HepG2 (cell line): ENCODE results near the gene CCDC91. TPM values are rescaled to one million over a fixed set of nuclear protein-coding genes. Genes with fewer than 3 reads are reported as not detected.

Experiments
- ATAC-seq: fragments of 200-7000 bp; cut with Tn5 transposase; 3 replicates; pipeline ENCODE4 v1.9.1; 2020; ENCODE audit warnings: mild to moderate bottlenecking, moderate library complexity
- BruUV-seq: library from RNA; stranded (reverse); fragments of 400-500 nt; replicated peaks from 2 replicates; lab custom pipeline; 2021; lab: Mats Ljungman, UMichigan
- CTCF ChIA-PET: fragments of 300-600 bp; formaldehyde crosslinking; extraction: SDS; loops from one replicate; lab custom pipeline; 2021; ENCODE audit warnings: low total read pairs, inconsistent platforms, low intra/inter-chr PET ratio; lab: Yijun Ruan, JAX
- POLR2A ChIA-PET: fragments of 350-600 bp; sonication (Branson Sonifier 250); formaldehyde crosslinking; loops from one replicate; lab custom pipeline; 2020; ENCODE audit warnings: antibody characterized with exemption, inconsistent platforms; lab: Yijun Ruan, JAX
- DNase-seq: peaks from one replicate; pipeline ENCODE4 v3.0.0-alpha.2; 2015; ENCODE audit warnings: low spot score
- FAIRE-seq: peaks from 3 replicates; lab custom pipeline; 2011; peaks lifted over from hg19 to GRCh38; lab: Jason Lieb, UNC
- H2AFZ ChIP-seq: one replicate; pipeline ENCODE4 v1.6.1; 2011; ENCODE audit warnings: low read length, inconsistent platforms
- H3K27ac ChIP-seq: fragments of 300-600 bp; 3 replicates; pipeline ENCODE4 v1.8.0; 2011; ENCODE audit warnings: mixed run types, mild to moderate bottlenecking, mixed read lengths, low read length, inconsistent platforms; ENCODE audit not compliant: insufficient read depth; ENCODE audit errors: extremely low read length
- H3K27me3 ChIP-seq, 2 experiments: fragments of 200-600 bp in 1 of 2; 2 replicates in 1 of 2; 3 replicates in 1 of 2; pipeline versions ENCODE4 v1.6.0 to v1.8.0; 2011; ENCODE audit warnings: low read length in 2 of 2, mild to moderate bottlenecking in 2 of 2, moderate library complexity in 2 of 2, inconsistent platforms in 1 of 2; ENCODE audit not compliant: insufficient read depth in 2 of 2, control insufficient read depth in 1 of 2
- H3K36me3 ChIP-seq, 2 experiments: fragments of 200-600 bp in 1 of 2; replicated peaks in 1 of 2; 2 replicates in 1 of 2; 3 replicates in 1 of 2; pipeline versions ENCODE4 v1.5.1 to v1.8.0; 2011; ENCODE audit warnings: low read length in 2 of 2, inconsistent platforms in 1 of 2; ENCODE audit not compliant: insufficient read depth in 2 of 2, control insufficient read depth in 1 of 2
- H3K4me1 ChIP-seq: 2 replicates; pipeline ENCODE4 v1.5.1; 2012; ENCODE audit warnings: low read length, inconsistent platforms; ENCODE audit not compliant: insufficient read depth
- H3K4me2 ChIP-seq: 2 replicates; pipeline ENCODE4 v1.6.0; 2011; ENCODE audit warnings: low read depth, low read length, inconsistent platforms
- H3K4me3 ChIP-seq, 3 experiments: fragments of 200-600 bp in 1 of 3; sonication (generic), shearing (Covaris generic) in 1 of 3; replicated peaks in 1 of 3; 2 replicates each; pipeline ENCODE4 v1.5.1; 2011 to 2016; ENCODE audit warnings: low read length in 3 of 3, inconsistent platforms in 2 of 3, low read depth in 2 of 3, mild to moderate bottlenecking in 2 of 3, control low read depth in 1 of 3, mixed read lengths in 1 of 3; ENCODE audit not compliant: insufficient read depth in 1 of 3
- H3K79me2 ChIP-seq: one replicate; pipeline ENCODE4 v1.6.1; 2011; ENCODE audit warnings: low read length, inconsistent platforms; ENCODE audit not compliant: insufficient read depth
- H3K9ac ChIP-seq: 2 replicates; pipeline ENCODE4 v1.6.0; 2011; ENCODE audit warnings: mild to moderate bottlenecking, low read depth, low read length, inconsistent platforms; ENCODE audit not compliant: insufficient read depth
- H3K9me3 ChIP-seq: 2 replicates; pipeline ENCODE4 v1.5.1; 2012; ENCODE audit warnings: mild to moderate bottlenecking, low read length
- H4K20me1 ChIP-seq: 2 replicates; pipeline ENCODE4 v1.6.0; 2011; ENCODE audit warnings: inconsistent platforms, mild to moderate bottlenecking, low read length, moderate library complexity; ENCODE audit not compliant: insufficient read depth
- FOXC1 ChIP-seq: sonication (generic); formaldehyde crosslinking; IDR thresholded peaks from 2 replicates; pipeline ENCODE4 v1.8.0; 2022; ENCODE audit warnings: mild to moderate bottlenecking, missing genetic modification reagents, borderline replicate concordance
- FOXO4 ChIP-seq: sonication (generic); formaldehyde crosslinking; conservative IDR thresholded peaks from 2 replicates; pipeline ENCODE4 v1.8.1; 2023; ENCODE audit warnings: missing genetic modification reagents
- GZF1 ChIP-seq: sonication (generic); formaldehyde crosslinking; IDR thresholded peaks from 2 replicates; pipeline ENCODE4 v1.5.1; 2020; ENCODE audit warnings: mild to moderate bottlenecking, missing genetic modification reagents
- HHEX ChIP-seq: IDR thresholded peaks from 2 replicates; pipeline ENCODE4 v1.6.1; 2016; ENCODE audit warnings: control low read depth
- HINFP ChIP-seq: sonication (generic); formaldehyde crosslinking; IDR thresholded peaks from 2 replicates; pipeline ENCODE4 v1.4.0; 2020; ENCODE audit warnings: low read depth, mild to moderate bottlenecking, missing genetic modification reagents
- PPARG ChIP-seq: conservative IDR thresholded peaks from 2 replicates; pipeline ENCODE4 v1.6.1; 2016; ENCODE audit warnings: missing biosample characterization, missing genetic modification reagents
- SNAPC4 ChIP-seq: sonication (generic); formaldehyde crosslinking; IDR thresholded peaks from 2 replicates; pipeline ENCODE4 v1.4.0; 2020; ENCODE audit warnings: mild to moderate bottlenecking, missing genetic modification reagents
- TAF15 ChIP-seq: fragments of 200-400 bp; formaldehyde crosslinking; IDR thresholded peaks from one replicate; pipeline ENCODE4 v1.6.1; 2018; ENCODE audit warnings: mild to moderate bottlenecking, low read depth, low read length; ENCODE audit not compliant: poor library complexity, severe bottlenecking
- TRIM24 ChIP-seq: sonication (generic); formaldehyde crosslinking; IDR thresholded peaks from 2 replicates; pipeline ENCODE4 v1.8.0; 2022; ENCODE audit warnings: mild to moderate bottlenecking, missing genetic modification reagents
- ZFP36L1 ChIP-seq: sonication (generic); formaldehyde crosslinking; IDR thresholded peaks from 2 replicates; pipeline ENCODE4 v1.8.0; 2022; ENCODE audit warnings: mild to moderate bottlenecking, missing genetic modification reagents, moderate library complexity
- ZNF10 ChIP-seq: sonication (generic); formaldehyde crosslinking; IDR thresholded peaks from 2 replicates; pipeline ENCODE4 v1.4.0; 2020; ENCODE audit warnings: mild to moderate bottlenecking, low read depth, missing genetic modification reagents, borderline replicate concordance
- ZNF547 ChIP-seq: sonication (generic); formaldehyde crosslinking; IDR thresholded peaks from 2 replicates; pipeline ENCODE4 v1.5.1; 2020; ENCODE audit warnings: mild to moderate bottlenecking, missing genetic modification reagents
- ZNF639 ChIP-seq: conservative IDR thresholded peaks from 2 replicates; pipeline ENCODE4 v1.6.1; 2018; ENCODE audit warnings: missing genetic modification reagents
- WGBS: methylation state at CpG from one replicate; pipeline ENCODE4 v1.1.6; 2017; ENCODE audit warnings: low lambda C conversion rate; 5-methylcytosine and 5-hydroxymethylcytosine counted together
- in situ Hi-C: cut with HindIII; loops from 2 replicates; pipeline ENCODE4 v1.10.0; 2017; ENCODE audit warnings: low pct_unique_long_range_greater_than_20kb; ENCODE audit not compliant: extremely low pct_ligation_motif_present
- intact Hi-C: fragments of 100-400 bp; cut with micrococcal nuclease; formaldehyde crosslinking; loops from one replicate; pipeline ENCODE4 v1.10.0; 2022; ENCODE audit not compliant: unreplicated experiment
- polyA plus RNA-seq, 8 experiments: library from polyadenylated mRNA; depleted of rRNA in 3 of 8; stranded (reverse) in 7 of 8; unstranded in 1 of 8; fragments of >200 nt; fragmentation: Illumina TruSeq in 4 of 8; extraction: Trizol in 4 of 8; gene quantifications; 2 replicates each; pipeline versions ENCODE4 v1.2.1 to v1.2.3, GENCODE V29; 2011 to 2016; ENCODE audit warnings: low read depth in 4 of 8, missing spikeins in 1 of 8, mixed read lengths in 1 of 8; ENCODE audit not compliant: insufficient read depth in 1 of 8
- total RNA-seq, 5 experiments: library from RNA; depleted of rRNA; stranded (reverse); fragments of >200 nt; fragmentation: Illumina TruSeq; extraction: Trizol; gene quantifications; 2 replicates each; pipeline ENCODE4 v1.2.3, GENCODE V29; 2016; ENCODE audit warnings: low read depth in 1 of 5

Gene CCDC91
- total and polyA plus RNA-seq, 2 of the 13 experiments (the other 11 are each of a cell fraction or from before 2014, with no cell fraction given): 9.8 to 15.8 TPM

GRCh38 chr12:28144532-28144931, 45.7 kb upstream of the CCDC91 start:
- no peak for ATAC-seq
- intact Hi-C loops: no loop called here
- Histone ChIP-seq H3K9me3 (no peaks in the 10 kb centered on the region), H4K20me1 (no peaks in the 10 kb centered on the region), H3K4me2 (no peak overlapping the region), H3K9ac (no peak overlapping the region), H3K36me3 (no peaks in the 10 kb centered on the region), H3K79me2 (no peaks in the 10 kb centered on the region), H3K27me3 (peaks cover 0 to 7% of the 10 kb centered on the region in 2 experiments; a peak in 2 of 5 replicates), H2AFZ (no peak overlapping the region), H3K4me3 (no peak overlapping the region), H3K4me1 (no peaks in the 10 kb centered on the region), H3K27ac (no peak overlapping the region)
- TF ChIP-seq TRIM24 (CRISPR knock-in tag) (no peak), SNAPC4 (CRISPR knock-in tag) (no peak), HHEX (CRISPR knock-in tag) (no peak), FOXO4 (CRISPR knock-in tag) (no peak), ZNF547 (CRISPR knock-in tag) (no peak), GZF1 (no peak), ZFP36L1 (CRISPR knock-in tag) (no peak), ZNF10 (CRISPR knock-in tag) (no peak), TAF15 (no peak), FOXC1 (CRISPR knock-in tag) (no peak), PPARG (CRISPR knock-in tag) (no peak), ZNF639 (no peak), HINFP (CRISPR knock-in tag) (no peak)
- DNase-seq: no peak
- BruUV-seq: no TSS peak
- ChIA-PET CTCF (no interaction called here), POLR2A (no interaction called here)
- WGBS: 2% methylated on average over 2 of the region's 2 CpGs
- in situ Hi-C loops: no loop called here
- no peak for FAIRE-seq
